Skeletal muscle tissue (tissue), 4 donors: ENCODE measurements around the gene ALKBH3. TPM values are rescaled to one million over a fixed set of nuclear protein-coding genes. Genes with fewer than 3 reads are reported as not detected.

ENCODE experiments used
- H3K27ac ChIP-seq: one replicate; pipeline ENCODE4 v1.7.0; 2013; ENCODE audit warnings: mild to moderate bottlenecking, low read depth, low read length, inconsistent platforms
- H3K27me3 ChIP-seq, 3 donors: one replicate each; pipeline ENCODE4 v1.7.0; 2013; ENCODE audit warnings: low read length in 3 of 3; ENCODE audit not compliant: control insufficient read depth in 3 of 3, insufficient read depth in 3 of 3
- H3K36me3 ChIP-seq, 3 donors: one replicate each; pipeline ENCODE4 v1.7.0; 2013; ENCODE audit warnings: low read length in 3 of 3; ENCODE audit not compliant: control insufficient read depth in 3 of 3, insufficient read depth in 3 of 3
- H3K4me1 ChIP-seq, 3 donors: one replicate each; pipeline ENCODE4 v1.7.0; 2013; ENCODE audit warnings: low read length in 3 of 3, mild to moderate bottlenecking in 3 of 3; ENCODE audit not compliant: control insufficient read depth in 3 of 3, insufficient read depth in 3 of 3
- H3K4me3 ChIP-seq, 3 donors: one replicate each; pipeline ENCODE4 v1.7.0; 2013; ENCODE audit warnings: low read length in 3 of 3
- H3K9ac ChIP-seq, 3 donors: one replicate each; pipeline ENCODE4 v1.7.0; 2013; ENCODE audit warnings: low read length in 3 of 3, mild to moderate bottlenecking in 3 of 3, moderate library complexity in 2 of 3, low read depth in 1 of 3
- H3K9me3 ChIP-seq, 3 donors: one replicate each; pipeline ENCODE4 v1.7.0; 2013; ENCODE audit warnings: low read length in 3 of 3; ENCODE audit not compliant: control insufficient read depth in 3 of 3
- total RNA-seq: library from RNA; depleted of rRNA; stranded (reverse); fragments of >200 nt; gene quantifications from one replicate; pipeline ENCODE4 v1.2.3, GENCODE V29; 2014
- donor health status: Osteomylitis.

The ALKBH3 gene
- total RNA-seq, 1 donor from 2014 or later = 25.6 TPM

DNA sequence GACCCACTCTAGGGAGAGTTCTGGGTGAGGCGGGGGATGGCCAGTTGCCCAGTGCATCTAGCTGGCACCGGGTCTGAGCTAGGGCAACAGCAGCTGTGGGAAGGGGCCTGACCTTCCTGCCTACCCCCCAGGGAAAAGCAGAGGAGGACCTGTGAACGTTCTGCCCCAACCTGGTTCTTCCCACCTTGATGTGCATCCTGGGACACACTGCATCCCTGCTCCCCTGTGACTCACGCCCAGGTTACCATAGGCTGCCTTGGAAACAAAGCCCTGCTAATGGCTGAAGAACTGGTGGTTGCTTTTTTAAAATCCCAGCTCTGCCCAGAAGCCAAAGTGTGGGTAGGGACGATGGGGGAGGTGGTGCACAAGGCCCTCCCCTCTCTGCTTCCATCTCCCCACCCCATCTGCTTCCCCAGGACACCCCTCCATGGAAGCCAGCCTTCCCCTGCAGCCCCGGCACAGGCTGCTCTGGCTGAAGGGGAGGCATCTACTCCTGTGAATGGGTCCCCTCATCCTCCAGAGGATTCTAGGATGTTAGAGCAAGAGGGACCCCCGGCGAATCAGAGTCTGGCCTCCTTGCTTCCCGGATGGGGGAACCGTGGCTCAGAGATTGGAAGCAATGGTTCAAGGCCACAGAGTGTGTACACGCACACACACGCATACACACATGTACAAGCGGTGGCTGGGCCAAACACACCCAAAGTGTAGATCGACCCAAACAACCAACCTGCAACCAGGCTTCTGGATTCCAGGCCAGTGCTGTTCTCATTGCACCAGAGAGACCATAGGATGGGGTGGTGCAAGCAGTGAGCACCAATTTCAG, 54.2 kb downstream of the ALKBH3 start:
- Histone ChIP-seq H3K27me3 (peaks cover 0 to 19% (median 4%) of the 10 kb centered on the region in 3 donors), H3K36me3 (no peaks in the 10 kb centered on the region), H3K27ac (no peak overlapping the region), H3K4me3 (no peak overlapping the region), H3K9ac (no peak overlapping the region), H3K9me3 (no peaks in the 10 kb centered on the region), H3K4me1 (peaks cover 7 to 19% (median 13%) of the 10 kb centered on the region in 3 donors)

DNA sequence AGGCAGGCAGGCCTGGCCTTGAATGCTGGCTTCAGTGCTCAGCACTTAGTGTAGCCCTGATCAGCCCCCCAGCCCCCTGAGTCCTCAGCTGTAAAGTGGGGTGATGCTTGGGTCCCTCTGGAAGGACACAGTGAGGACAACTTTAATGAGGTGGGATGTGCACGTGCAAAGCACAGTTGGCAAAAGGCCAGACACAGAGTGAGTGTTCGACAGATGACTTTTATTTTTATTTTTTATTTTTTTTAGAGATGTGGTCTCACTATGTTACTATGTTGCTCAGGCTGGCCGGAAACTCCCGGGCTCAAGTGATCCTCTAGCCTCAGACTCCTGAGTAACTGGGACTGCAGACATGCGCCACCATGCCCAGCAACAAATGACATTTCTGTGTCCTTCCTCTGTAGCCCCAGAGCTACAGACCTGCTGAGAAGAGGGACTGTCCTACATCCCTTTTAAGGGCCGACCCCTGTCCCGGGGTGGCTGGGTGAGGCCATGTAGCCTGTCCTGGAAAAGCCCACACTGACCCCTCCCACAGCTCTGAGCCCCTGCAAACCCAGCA, 54.9 kb downstream of the ALKBH3 start:
- Histone ChIP-seq H3K27me3 (peaks cover 0 to 19% (median 4%) of the 10 kb centered on the region in 3 donors), H3K9ac (no peak overlapping the region), H3K4me1 (peaks cover 7 to 19% (median 13%) of the 10 kb centered on the region in 3 donors), H3K27ac (no peak overlapping the region), H3K9me3 (no peaks in the 10 kb centered on the region), H3K4me3 (no peak overlapping the region), H3K36me3 (no peaks in the 10 kb centered on the region)

- no peaks in the 10 kb centered on the region for H3K36me3 ChIP-seq
- no peaks in the 10 kb centered on the region for H3K9me3 ChIP-seq
- peaks cover 7 to 19% (median 13%) of the 10 kb centered on the region in 3 donors for H3K4me1 ChIP-seq
- no peak overlapping the region for H3K27ac ChIP-seq
- H3K4me3 ChIP-seq = no peak overlapping the region
- H3K9ac ChIP-seq = no peak overlapping the region
- peaks cover 0 to 19% (median 9%) of the 10 kb centered on the region in 3 donors for H3K27me3 ChIP-seq
Measured at GRCh38 chr11:43936076-43936475, 55.4 kb downstream of the ALKBH3 start.

DNA sequence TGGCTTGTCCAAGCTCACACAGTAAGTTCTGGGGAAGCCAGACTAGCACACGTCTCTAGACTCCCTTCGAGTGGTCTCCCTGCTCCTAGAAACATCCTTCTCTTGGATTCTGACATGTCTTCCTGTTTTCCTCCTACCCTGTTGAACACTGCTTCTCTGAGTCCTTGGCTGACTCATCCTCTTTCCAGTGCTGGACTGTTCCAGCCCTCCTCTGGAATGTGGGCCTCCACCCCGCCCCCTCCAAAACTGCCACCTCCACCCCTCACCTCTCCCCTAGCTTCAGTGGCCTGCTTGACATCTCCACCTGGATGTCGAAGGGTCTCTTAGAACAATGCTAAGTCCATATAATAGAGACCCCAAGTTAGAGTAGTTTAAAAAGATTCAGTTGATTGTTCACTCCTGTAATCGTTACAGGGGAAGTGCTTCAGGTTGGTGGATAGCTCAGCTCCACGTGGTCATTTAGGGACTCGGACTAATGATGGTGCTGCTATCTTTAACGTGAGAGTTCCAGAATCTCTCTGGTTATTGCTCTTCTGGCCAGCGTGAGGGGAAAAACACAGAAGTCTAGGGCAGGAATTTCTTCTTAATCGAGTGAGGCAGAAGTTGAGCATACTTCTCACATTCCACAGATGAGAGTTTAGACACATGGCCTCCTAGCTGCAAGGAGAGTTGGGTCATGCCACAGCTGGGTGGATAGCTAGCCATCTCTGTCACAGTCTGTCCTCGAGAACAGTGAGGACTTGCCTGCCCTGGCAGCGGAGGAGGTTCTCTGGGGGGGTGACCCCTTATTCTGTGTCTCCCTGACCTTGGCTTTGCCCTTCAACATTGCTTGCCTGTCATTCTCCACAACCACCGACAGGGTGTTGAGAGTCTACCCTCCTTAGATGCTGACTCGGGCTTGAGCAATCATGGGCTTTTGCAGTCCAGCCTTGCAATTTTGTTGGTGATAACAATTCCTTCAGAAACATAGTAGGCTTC, 57.1 kb downstream of the ALKBH3 start:
- Histone ChIP-seq H3K4me3 (no peak overlapping the region), H3K27ac (no peak overlapping the region), H3K4me1 (peaks cover 7 to 23% (median 16%) of the 10 kb centered on the region in 3 donors), H3K9me3 (no peaks in the 10 kb centered on the region), H3K27me3 (peaks cover 0 to 18% (median 16%) of the 10 kb centered on the region in 3 donors), H3K36me3 (no peaks in the 10 kb centered on the region), H3K9ac (no peak overlapping the region)

DNA sequence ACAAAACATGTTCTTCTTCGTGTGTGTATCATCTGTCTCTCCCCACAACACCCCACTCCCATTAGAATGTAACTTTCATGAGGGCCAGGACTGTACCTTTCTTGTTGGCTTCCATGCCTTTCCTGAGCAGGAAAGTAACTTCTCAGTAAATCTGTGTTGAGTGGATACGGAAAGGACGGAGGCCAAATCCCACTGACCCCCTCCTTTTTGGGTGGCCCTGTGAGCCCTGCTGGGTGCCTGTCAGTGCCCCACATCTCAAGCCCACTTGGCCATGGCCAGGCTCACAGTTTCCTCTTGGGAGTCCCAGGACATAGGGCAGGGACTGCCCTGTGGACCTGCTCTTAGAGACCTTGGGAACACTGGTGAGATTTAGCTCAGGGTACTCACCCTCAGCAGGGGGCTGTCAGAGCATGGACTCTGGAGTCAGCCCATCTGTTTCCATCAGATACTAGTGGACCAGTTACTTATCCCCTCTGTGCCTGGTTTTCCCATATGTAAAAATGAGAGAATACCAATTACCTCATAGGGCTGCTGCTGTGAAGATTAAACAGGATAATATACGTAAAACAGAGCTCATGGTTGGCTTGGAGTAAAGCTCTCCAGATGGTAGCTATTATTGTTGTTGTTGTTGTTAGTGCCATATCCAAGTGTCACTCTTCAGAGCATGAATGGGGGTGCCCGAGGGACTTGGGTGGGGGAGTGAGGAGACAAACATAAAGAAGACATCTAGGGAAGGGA, 60.8 kb downstream of the ALKBH3 start:
- H3K9ac ChIP-seq = peak overlapping the region; percentile 40 to 56 (median 43)
- peak overlapping the region; percentile 68 for H3K27ac ChIP-seq

DNA sequence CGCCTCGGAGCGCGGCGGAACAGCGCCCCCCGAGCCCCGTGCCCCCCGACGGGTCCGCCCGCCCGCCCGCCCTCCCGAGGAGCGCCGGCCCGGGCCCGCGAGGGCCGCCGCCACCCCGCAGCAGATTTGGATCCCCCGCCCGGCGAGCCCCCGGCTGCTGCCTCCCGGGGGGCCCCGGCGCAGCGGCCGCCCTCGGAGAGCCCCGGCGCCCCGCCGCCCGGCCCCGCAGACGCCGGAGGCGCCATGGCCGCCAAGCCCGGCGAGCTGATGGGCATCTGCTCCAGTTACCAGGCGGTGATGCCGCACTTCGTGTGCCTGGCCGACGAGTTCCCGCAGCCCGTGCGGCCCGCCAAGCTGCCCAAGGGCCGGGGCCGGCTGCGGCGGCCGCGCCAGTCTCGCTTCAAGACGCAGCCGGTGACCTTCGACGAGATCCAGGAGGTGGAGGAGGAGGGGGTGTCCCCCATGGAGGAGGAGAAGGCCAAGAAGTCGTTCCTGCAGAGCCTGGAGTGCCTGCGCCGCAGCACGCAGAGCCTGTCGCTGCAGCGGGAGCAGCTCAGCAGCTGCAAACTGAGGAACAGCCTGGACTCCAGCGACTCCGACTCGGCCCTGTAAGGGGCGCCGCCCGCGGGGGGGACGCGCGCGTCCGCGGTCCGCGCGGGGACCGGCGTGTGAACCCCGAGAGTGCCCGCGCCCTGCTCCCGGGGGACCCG, 62.2 kb downstream of the ALKBH3 start:
- H3K27ac ChIP-seq = peak overlapping the region; percentile 76
- peak overlapping the region; percentile 73 to 83 (median 82) for H3K9ac ChIP-seq
- H3K9me3 ChIP-seq = no peaks in the 10 kb centered on the region
- H3K36me3 ChIP-seq = no peaks in the 10 kb centered on the region
- peak overlapping the region; percentile 74 to 84 (median 78) for H3K4me3 ChIP-seq
- peaks cover 3 to 36% (median 34%) of the 10 kb centered on the region in 3 donors for H3K27me3 ChIP-seq
- peaks cover 16 to 35% (median 23%) of the 10 kb centered on the region in 3 donors for H3K4me1 ChIP-seq

More for the DNA sequence above, 60.8 kb downstream of the ALKBH3 start:
- Histone ChIP-seq H3K4me1 (peaks cover 16 to 35% (median 21%) of the 10 kb centered on the region in 3 donors), H3K4me3 (peak overlapping the region; percentile 37 to 65 (median 54)), H3K36me3 (no peaks in the 10 kb centered on the region), H3K9me3 (no peaks in the 10 kb centered on the region), H3K27me3 (peaks cover 3 to 34% (median 32%) of the 10 kb centered on the region in 3 donors)

DNA sequence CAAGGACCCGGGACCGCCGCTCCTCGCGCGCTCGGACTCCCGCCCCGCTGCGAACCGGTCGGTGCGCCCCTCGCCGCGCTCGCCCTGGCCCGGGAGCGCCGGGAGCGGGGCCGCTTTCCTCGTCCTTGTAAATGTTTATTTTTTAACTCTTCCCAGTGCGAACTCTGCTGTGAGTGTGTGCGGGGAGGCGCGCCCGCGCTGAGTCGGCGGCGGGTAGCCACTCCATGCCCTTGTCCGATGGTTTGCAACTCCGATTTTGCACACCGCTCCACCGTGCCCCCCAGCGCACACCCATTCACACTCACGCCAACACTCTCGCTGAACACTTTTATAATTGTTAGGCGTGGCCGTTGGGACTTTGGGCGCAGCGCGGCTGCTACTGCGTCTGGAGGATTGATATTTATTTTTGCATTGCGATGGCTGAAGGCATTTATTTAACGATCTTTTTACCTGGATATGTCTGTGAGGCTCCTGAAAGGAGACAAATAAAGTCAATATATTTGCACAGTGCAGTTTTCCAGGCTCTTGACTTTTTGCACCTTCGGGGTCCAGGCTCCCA, 62.8 kb downstream of the ALKBH3 start:
- Histone ChIP-seq H3K9me3 (no peaks in the 10 kb centered on the region), H3K4me1 (peaks cover 16 to 39% (median 23%) of the 10 kb centered on the region in 3 donors), H3K4me3 (peak overlapping the region; percentile 74 to 84 (median 78)), H3K36me3 (no peaks in the 10 kb centered on the region), H3K27ac (peak overlapping the region; percentile 76), H3K9ac (peak overlapping the region; percentile 73 to 83 (median 82)), H3K27me3 (peaks cover 3 to 36% (median 34%) of the 10 kb centered on the region in 3 donors)

GRCh38 chr11:43943931-43944751, 63.5 kb downstream of the ALKBH3 start:
- Histone ChIP-seq H3K4me3 (peak overlapping the region; percentile 74 to 84 (median 78)), H3K9me3 (no peaks in the 10 kb centered on the region), H3K27me3 (peaks cover 3 to 39% (median 34%) of the 10 kb centered on the region in 3 donors), H3K9ac (peak overlapping the region; percentile 73 to 83 (median 82)), H3K36me3 (no peaks in the 10 kb centered on the region), H3K27ac (peak overlapping the region; percentile 76), H3K4me1 (peaks cover 16 to 43% (median 25%) of the 10 kb centered on the region in 3 donors)
